H1 (cell line): Measurements from ENCODE around the gene PARD3. TPM values are rescaled to one million over a fixed set of nuclear protein-coding genes. Genes with fewer than 3 reads are reported as not detected.

Source experiments
- ASH2L ChIP-seq: fragments of 200-600, 300-600 bp; sonication (generic); IDR thresholded peaks from one replicate; pipeline ENCODE4 v1.7.1; 2017; ENCODE audit warnings: low read length
- CEBPB ChIP-seq: IDR thresholded peaks from 2 replicates; pipeline ENCODE4 v1.6.1; 2012; ENCODE audit warnings: low read depth, low read length
- CHD2 ChIP-seq: IDR thresholded peaks from 2 replicates; pipeline ENCODE4 v1.6.1; 2012; ENCODE audit warnings: low read length, improper control_type of control experiment
- HDAC2 ChIP-seq, 2 experiments: fragments of 300-600 bp in 1 of 2; sonication (generic) in 1 of 2; IDR thresholded peaks; 2 replicates each; pipeline ENCODE4 v1.6.1; 2011 to 2012; ENCODE audit warnings: low read depth in 2 of 2, low read length in 2 of 2, mild to moderate bottlenecking in 2 of 2, moderate library complexity in 2 of 2, borderline replicate concordance in 1 of 2, inconsistent platforms in 1 of 2
- JUND ChIP-seq: IDR thresholded peaks from 2 replicates; pipeline ENCODE4 v1.6.1; 2011; ENCODE audit warnings: mild to moderate bottlenecking, improper control_type of control experiment, low read length
- polyA plus RNA-seq, 7 experiments: library from polyadenylated mRNA; depleted of rRNA in 3 of 7; stranded (reverse) in 5 of 7; unstranded in 2 of 7; fragments of >200 nt in 5 of 7; fragments of 200-250 nt in 2 of 7; gene quantifications; 1 replicate in 5 of 7; 2 replicates in 1 of 7; 4 replicates in 1 of 7; pipeline versions ENCODE4 v1.2.1 to v1.2.3, GENCODE V29; 2011 to 2013; ENCODE audit warnings: missing spikeins in 2 of 7, mixed read lengths in 2 of 7
- total RNA-seq: library from RNA; stranded (reverse); fragmentation: NEBNext Ultra II Directional; extraction: Animal tissue kit (Norgen Biotek cat#: 25700); gene quantifications from 2 replicates; pipeline ENCODE4 v1.2.1, GENCODE V29; 2021
- TF ChIP-seq, protein P1 (sequence below): fragments of 300-600 bp; sonication (generic); IDR thresholded peaks from 2 replicates; pipeline ENCODE4 v1.7.1; 2012; ENCODE audit warnings: low read length, moderate library complexity, mild to moderate bottlenecking, inconsistent platforms; ENCODE audit not compliant: insufficient replicate concordance

The PARD3 gene
- total and polyA plus RNA-seq, 2 of the 8 experiments (the other 6 are each of a cell fraction or from before 2014, with no cell fraction given): 19.7 to 49.1 TPM

DNA sequence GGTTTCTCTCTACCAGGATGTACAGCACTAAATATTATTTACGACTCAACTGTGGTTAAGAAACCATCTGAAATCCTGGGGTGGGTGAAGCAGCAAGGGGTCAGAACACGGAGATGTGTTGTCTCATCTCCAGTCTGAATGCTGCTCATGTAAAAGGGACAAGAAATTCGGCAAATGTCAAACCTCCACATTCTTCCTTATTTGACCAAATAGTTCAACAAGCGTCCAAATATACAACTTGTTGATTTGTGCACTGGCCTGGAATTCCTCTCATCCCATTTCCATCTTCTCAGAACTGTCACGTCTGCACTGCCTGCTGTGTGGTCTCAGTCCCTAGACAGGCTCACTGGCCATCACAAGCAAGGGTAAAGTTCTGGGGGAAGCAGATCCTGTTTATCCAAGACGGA is 520.0 kb downstream of the PARD3 start (continued):
- TF ChIP-seq, protein P1, sequence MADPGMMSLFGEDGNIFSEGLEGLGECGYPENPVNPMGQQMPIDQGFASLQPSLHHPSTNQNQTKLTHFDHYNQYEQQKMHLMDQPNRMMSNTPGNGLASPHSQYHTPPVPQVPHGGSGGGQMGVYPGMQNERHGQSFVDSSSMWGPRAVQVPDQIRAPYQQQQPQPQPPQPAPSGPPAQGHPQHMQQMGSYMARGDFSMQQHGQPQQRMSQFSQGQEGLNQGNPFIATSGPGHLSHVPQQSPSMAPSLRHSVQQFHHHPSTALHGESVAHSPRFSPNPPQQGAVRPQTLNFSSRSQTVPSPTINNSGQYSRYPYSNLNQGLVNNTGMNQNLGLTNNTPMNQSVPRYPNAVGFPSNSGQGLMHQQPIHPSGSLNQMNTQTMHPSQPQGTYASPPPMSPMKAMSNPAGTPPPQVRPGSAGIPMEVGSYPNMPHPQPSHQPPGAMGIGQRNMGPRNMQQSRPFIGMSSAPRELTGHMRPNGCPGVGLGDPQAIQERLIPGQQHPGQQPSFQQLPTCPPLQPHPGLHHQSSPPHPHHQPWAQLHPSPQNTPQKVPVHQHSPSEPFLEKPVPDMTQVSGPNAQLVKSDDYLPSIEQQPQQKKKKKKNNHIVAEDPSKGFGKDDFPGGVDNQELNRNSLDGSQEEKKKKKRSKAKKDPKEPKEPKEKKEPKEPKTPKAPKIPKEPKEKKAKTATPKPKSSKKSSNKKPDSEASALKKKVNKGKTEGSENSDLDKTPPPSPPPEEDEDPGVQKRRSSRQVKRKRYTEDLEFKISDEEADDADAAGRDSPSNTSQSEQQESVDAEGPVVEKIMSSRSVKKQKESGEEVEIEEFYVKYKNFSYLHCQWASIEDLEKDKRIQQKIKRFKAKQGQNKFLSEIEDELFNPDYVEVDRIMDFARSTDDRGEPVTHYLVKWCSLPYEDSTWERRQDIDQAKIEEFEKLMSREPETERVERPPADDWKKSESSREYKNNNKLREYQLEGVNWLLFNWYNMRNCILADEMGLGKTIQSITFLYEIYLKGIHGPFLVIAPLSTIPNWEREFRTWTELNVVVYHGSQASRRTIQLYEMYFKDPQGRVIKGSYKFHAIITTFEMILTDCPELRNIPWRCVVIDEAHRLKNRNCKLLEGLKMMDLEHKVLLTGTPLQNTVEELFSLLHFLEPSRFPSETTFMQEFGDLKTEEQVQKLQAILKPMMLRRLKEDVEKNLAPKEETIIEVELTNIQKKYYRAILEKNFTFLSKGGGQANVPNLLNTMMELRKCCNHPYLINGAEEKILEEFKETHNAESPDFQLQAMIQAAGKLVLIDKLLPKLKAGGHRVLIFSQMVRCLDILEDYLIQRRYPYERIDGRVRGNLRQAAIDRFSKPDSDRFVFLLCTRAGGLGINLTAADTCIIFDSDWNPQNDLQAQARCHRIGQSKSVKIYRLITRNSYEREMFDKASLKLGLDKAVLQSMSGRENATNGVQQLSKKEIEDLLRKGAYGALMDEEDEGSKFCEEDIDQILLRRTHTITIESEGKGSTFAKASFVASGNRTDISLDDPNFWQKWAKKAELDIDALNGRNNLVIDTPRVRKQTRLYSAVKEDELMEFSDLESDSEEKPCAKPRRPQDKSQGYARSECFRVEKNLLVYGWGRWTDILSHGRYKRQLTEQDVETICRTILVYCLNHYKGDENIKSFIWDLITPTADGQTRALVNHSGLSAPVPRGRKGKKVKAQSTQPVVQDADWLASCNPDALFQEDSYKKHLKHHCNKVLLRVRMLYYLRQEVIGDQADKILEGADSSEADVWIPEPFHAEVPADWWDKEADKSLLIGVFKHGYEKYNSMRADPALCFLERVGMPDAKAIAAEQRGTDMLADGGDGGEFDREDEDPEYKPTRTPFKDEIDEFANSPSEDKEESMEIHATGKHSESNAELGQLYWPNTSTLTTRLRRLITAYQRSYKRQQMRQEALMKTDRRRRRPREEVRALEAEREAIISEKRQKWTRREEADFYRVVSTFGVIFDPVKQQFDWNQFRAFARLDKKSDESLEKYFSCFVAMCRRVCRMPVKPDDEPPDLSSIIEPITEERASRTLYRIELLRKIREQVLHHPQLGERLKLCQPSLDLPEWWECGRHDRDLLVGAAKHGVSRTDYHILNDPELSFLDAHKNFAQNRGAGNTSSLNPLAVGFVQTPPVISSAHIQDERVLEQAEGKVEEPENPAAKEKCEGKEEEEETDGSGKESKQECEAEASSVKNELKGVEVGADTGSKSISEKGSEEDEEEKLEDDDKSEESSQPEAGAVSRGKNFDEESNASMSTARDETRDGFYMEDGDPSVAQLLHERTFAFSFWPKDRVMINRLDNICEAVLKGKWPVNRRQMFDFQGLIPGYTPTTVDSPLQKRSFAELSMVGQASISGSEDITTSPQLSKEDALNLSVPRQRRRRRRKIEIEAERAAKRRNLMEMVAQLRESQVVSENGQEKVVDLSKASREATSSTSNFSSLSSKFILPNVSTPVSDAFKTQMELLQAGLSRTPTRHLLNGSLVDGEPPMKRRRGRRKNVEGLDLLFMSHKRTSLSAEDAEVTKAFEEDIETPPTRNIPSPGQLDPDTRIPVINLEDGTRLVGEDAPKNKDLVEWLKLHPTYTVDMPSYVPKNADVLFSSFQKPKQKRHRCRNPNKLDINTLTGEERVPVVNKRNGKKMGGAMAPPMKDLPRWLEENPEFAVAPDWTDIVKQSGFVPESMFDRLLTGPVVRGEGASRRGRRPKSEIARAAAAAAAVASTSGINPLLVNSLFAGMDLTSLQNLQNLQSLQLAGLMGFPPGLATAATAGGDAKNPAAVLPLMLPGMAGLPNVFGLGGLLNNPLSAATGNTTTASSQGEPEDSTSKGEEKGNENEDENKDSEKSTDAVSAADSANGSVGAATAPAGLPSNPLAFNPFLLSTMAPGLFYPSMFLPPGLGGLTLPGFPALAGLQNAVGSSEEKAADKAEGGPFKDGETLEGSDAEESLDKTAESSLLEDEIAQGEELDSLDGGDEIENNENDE: no peak
- TF ChIP-seq CHD2: no peak
- TF ChIP-seq ASH2L: no peak
- no peak for TF ChIP-seq CEBPB
- TF ChIP-seq HDAC2 (IDR thresholded peaks at IDR 0.05; ENCODE audit: borderline replicate concordance in 1 of 2, low read depth in 2 of 2, low read length in 2 of 2): no peak
- no peak for TF ChIP-seq JUND
